ENCODE measurements around the gene SLC25A52. TPM values are rescaled to one million over a fixed set of nuclear protein-coding genes. Genes with fewer than 3 reads are reported as not detected.

The SLC25A52 gene
- total RNA-seq, 1 donor from 2014 or later: not detected

DNA sequence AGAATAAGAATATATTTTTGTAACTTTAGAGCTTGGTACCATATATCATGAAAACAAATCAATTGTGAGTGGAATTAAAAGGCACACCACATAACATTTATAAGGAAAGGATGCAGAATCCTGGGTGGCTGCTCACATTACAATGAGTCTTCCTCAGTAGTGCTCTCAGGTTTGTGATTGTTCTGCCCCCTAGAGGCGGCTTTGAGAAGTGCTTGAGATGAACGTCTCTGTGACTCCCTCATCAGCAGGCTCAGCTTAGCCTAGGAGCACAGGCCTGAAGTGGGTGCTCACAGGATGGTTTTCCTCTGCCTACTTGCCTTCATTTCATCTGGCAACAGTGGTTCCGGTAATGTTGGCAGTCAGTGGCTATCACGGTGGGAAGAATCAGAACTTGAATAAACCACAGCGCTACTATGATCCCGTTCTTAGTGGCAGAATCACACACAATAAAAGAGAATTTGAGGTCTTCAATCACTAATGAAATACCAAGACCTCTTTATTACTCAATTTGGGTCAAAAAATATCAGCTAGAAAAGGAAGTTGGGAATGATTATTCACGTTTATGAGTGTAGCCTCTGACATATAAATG is 38.2 kb downstream of the SLC25A52 start:
- TF ChIP-seq, protein P1, sequence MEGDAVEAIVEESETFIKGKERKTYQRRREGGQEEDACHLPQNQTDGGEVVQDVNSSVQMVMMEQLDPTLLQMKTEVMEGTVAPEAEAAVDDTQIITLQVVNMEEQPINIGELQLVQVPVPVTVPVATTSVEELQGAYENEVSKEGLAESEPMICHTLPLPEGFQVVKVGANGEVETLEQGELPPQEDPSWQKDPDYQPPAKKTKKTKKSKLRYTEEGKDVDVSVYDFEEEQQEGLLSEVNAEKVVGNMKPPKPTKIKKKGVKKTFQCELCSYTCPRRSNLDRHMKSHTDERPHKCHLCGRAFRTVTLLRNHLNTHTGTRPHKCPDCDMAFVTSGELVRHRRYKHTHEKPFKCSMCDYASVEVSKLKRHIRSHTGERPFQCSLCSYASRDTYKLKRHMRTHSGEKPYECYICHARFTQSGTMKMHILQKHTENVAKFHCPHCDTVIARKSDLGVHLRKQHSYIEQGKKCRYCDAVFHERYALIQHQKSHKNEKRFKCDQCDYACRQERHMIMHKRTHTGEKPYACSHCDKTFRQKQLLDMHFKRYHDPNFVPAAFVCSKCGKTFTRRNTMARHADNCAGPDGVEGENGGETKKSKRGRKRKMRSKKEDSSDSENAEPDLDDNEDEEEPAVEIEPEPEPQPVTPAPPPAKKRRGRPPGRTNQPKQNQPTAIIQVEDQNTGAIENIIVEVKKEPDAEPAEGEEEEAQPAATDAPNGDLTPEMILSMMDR (IDR thresholded peaks at IDR 0.05; ENCODE audit: unreplicated experiment): peak; percentile 85
- Mint-ChIP-seq H3K9me3 (peaks cover 18% of the 10 kb centered on the region), H3K4me1 (peaks cover 31% of the 10 kb centered on the region), H3K36me3 (peaks cover 14% of the 10 kb centered on the region), H3K4me3 (no peak overlapping the region), H3K27ac (no peak overlapping the region), H3K27me3 (ENCODE audit: low read depth) (no peaks in the 10 kb centered on the region)
- DNase-seq (ENCODE audit: low spot score in 2 of 2, unreplicated experiment in 2 of 2): peak; percentile 34 to 79

DNA sequence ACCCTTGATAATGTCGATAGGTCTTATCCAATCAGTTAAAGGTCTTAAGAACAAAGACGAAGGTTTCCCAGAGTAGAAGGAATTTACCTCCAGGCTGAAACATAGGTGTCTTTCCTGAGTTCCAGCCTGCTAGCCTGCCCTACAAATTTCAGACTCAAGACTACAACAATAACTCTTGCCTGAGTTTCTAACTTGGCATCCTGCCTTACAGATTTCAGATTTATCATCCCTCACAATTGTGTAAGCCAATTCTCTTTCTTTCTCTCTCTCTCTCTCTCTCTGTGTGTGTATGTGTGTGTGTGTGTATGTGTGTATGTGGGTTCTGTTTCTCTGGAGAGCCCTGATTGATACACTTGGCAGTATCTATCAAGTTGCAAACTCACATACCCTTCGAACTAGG is 39.1 kb downstream of the SLC25A52 start:
- peaks cover 31% of the 10 kb centered on the region for H3K4me1 Mint-ChIP-seq
- no peaks in the 10 kb centered on the region for H3K27me3 Mint-ChIP-seq (ENCODE audit: low read depth)
- no peak overlapping the region for H3K4me3 Mint-ChIP-seq
- TF ChIP-seq, protein P1 (IDR thresholded peaks at IDR 0.05; ENCODE audit: unreplicated experiment): no peak
- peaks cover 18% of the 10 kb centered on the region for H3K9me3 Mint-ChIP-seq
- H3K27ac Mint-ChIP-seq: peak overlapping the region; percentile 15
- no peak for DNase-seq (ENCODE audit: low spot score in 2 of 2, unreplicated experiment in 2 of 2)
- H3K36me3 Mint-ChIP-seq: peaks cover 14% of the 10 kb centered on the region

DNA sequence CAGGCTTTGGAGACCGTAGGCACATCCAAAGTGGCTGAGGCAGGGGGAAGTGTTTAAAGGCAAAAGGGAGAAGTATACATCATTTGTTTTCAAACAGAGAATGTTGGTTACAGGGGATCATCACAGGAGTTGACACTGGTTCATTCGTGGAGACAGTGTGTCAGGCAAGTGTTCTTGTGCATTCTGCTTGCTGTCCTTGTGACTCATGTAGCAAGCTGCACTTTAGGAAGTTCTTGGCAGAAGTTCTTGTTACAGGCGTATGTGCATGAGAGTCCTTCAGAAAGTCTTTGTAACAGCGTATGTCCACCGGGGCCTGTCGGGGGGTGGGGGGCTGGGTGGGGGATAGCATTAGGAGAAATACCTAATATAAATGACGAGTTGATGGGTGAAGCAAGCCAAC is 39.8 kb downstream of the SLC25A52 start:
- no peak overlapping the region for H3K4me3 Mint-ChIP-seq
- TF ChIP-seq, protein P1 (IDR thresholded peaks at IDR 0.05; ENCODE audit: unreplicated experiment): no peak
- DNase-seq (ENCODE audit: low spot score in 2 of 2, unreplicated experiment in 2 of 2): no peak
- no peaks in the 10 kb centered on the region for H3K27me3 Mint-ChIP-seq (ENCODE audit: low read depth)
- peak overlapping the region; percentile 86 for H3K27ac Mint-ChIP-seq
- peaks cover 18% of the 10 kb centered on the region for H3K9me3 Mint-ChIP-seq
- H3K36me3 Mint-ChIP-seq: peaks cover 14% of the 10 kb centered on the region
- peaks cover 31% of the 10 kb centered on the region for H3K4me1 Mint-ChIP-seq

DNA sequence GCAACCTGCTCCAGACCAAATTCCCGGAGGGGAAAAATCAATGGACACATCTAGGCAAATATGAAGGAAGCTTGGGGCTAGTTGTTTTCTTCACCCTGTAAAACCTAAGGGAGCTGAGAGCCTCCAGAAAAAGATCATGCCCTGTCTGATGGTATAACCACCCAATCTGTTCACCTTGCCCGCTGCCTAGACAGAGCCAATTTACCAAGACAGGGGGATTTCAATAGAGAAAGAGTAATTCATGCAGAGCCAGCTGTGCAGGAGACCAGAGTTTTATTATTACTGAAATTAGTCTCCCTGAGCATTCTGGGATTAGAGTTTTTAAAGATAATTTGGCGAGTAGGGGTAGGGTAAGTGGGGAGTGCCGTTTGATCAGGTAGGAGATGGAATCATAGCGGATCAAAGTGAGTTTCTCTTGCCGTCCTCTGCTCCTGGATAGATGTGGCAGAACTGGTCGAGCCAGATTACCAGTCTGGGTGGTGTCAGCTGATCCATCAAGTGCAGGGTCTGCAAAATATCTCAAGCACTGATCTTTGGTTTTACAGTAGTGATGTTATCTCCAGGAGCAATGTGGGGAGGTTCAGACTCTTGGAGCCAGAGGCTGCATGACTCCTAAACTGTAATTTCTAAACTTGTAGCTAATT is 41.2 kb downstream of the SLC25A52 start:
- H3K27ac Mint-ChIP-seq: peak overlapping the region; percentile 84
- H3K27me3 Mint-ChIP-seq (ENCODE audit: low read depth): no peaks in the 10 kb centered on the region
- H3K36me3 Mint-ChIP-seq: peaks cover 14% of the 10 kb centered on the region
- DNase-seq (ENCODE audit: low spot score in 2 of 2, unreplicated experiment in 2 of 2): no peak
- H3K4me1 Mint-ChIP-seq: peaks cover 31% of the 10 kb centered on the region
- H3K4me3 Mint-ChIP-seq: no peak overlapping the region
- TF ChIP-seq, protein P1 (IDR thresholded peaks at IDR 0.05; ENCODE audit: unreplicated experiment): no peak
- peaks cover 18% of the 10 kb centered on the region for H3K9me3 Mint-ChIP-seq

DNA sequence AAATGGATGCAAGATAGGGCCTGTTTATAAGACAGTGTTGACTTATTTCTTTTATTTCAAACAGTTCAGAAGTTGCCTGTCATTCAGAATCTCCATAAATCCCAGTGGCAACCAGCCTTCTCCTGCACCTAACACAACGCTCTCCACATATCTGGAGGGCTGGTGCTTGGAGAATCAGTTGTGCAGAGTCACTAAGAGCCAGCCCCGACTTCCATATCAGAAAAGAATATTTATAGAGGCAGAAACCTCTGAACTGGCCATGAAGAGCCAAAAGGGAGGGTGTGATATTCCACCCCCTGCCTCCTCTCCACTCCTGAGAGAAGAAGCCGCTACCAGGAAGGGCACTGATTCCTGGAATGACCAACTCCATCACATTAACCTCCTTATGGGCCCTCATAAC is 42.3 kb downstream of the SLC25A52 start:
- no peak overlapping the region for H3K27ac Mint-ChIP-seq
- no peaks in the 10 kb centered on the region for H3K27me3 Mint-ChIP-seq (ENCODE audit: low read depth)
- H3K36me3 Mint-ChIP-seq: peaks cover 14% of the 10 kb centered on the region
- no peak for DNase-seq (ENCODE audit: low spot score in 2 of 2, unreplicated experiment in 2 of 2)
- H3K4me1 Mint-ChIP-seq: peaks cover 36% of the 10 kb centered on the region
- peaks cover 18% of the 10 kb centered on the region for H3K9me3 Mint-ChIP-seq
- TF ChIP-seq, protein P1 (IDR thresholded peaks at IDR 0.05; ENCODE audit: unreplicated experiment): no peak
- no peak overlapping the region for H3K4me3 Mint-ChIP-seq
